Lower leg skin (tissue), 3 donors: Measurements from ENCODE around the gene BRD3OS.

Source experiments
- POLR2A ChIP-seq, 2 donors: fragments of 450-650 bp; IDR thresholded peaks; one replicate each; pipeline ENCODE4 v1.6.1; 2016 to 2017; ENCODE audit warnings: antibody characterized with exemption in 2 of 2, mild to moderate bottlenecking in 1 of 2, moderate library complexity in 1 of 2
- TF ChIP-seq, protein P1 (sequence below), 3 donors: fragments of 450-650 bp; IDR thresholded peaks; one replicate each; pipeline ENCODE4 v1.5.1; 2016; ENCODE audit warnings: antibody characterized with exemption in 3 of 3, mild to moderate bottlenecking in 3 of 3, moderate library complexity in 2 of 3

- TF ChIP-seq POLR2A (IDR thresholded peaks at IDR 0.05) = no peak
- TF ChIP-seq, protein P1, sequence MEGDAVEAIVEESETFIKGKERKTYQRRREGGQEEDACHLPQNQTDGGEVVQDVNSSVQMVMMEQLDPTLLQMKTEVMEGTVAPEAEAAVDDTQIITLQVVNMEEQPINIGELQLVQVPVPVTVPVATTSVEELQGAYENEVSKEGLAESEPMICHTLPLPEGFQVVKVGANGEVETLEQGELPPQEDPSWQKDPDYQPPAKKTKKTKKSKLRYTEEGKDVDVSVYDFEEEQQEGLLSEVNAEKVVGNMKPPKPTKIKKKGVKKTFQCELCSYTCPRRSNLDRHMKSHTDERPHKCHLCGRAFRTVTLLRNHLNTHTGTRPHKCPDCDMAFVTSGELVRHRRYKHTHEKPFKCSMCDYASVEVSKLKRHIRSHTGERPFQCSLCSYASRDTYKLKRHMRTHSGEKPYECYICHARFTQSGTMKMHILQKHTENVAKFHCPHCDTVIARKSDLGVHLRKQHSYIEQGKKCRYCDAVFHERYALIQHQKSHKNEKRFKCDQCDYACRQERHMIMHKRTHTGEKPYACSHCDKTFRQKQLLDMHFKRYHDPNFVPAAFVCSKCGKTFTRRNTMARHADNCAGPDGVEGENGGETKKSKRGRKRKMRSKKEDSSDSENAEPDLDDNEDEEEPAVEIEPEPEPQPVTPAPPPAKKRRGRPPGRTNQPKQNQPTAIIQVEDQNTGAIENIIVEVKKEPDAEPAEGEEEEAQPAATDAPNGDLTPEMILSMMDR (IDR thresholded peaks at IDR 0.05) = no peak
These were observed 2.3 kb downstream of the BRD3OS start for GRCh38 chr9:134027561-134027960.
